ENCODE data around the gene RAMP3.

The RAMP3 gene

GRCh38 chr7:45143616-45144015 is 14.0 kb upstream of the RAMP3 start:
- Histone ChIP-seq H3K27ac (no peak overlapping the region), H3K27me3 (ENCODE audit: insufficient read depth, low read depth, severe bottlenecking) (no peaks in the 10 kb centered on the region), H3K9me3 (ENCODE audit: severe bottlenecking) (no peaks in the 10 kb centered on the region), H3K4me3 (ENCODE audit: low read depth, low read length) (no peak overlapping the region), H3K36me3 (no peaks in the 10 kb centered on the region)
- DNase-seq = no peak
- TF ChIP-seq CTCF (IDR thresholded peaks at IDR 0.05; ENCODE audit: low read depth, low read length) = no peak

DNA sequence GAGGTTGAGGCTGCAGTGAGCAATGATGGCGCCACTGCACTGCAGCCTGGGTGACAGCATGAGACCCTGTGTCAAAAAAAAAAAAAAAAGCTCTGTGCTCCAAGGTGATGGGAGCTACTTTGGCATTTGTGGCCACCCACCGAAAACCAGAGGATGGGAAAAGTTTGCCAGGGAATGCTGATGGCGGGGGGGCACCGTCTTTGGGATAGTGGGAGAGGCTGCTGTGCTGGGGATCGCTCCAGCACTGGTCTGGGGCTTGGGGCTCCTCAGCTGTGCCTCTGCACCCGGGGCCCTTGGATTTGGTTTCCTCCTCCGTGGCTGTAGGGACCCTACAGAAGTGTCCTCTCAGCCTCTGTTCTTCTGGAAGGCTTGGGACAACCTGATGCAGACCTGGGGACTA is 11.7 kb upstream of the RAMP3 start:
- no peak overlapping the region for H3K4me3 ChIP-seq (ENCODE audit: low read depth, low read length)
- H3K9me3 ChIP-seq (ENCODE audit: severe bottlenecking) = no peaks in the 10 kb centered on the region
- H3K27ac ChIP-seq = no peak overlapping the region
- DNase-seq = no peak
- H3K27me3 ChIP-seq (ENCODE audit: insufficient read depth, low read depth, severe bottlenecking) = no peaks in the 10 kb centered on the region
- no peaks in the 10 kb centered on the region for H3K36me3 ChIP-seq
- no peak for TF ChIP-seq CTCF (IDR thresholded peaks at IDR 0.05; ENCODE audit: low read depth, low read length)

- Histone ChIP-seq H3K27me3 (ENCODE audit: insufficient read depth, low read depth, severe bottlenecking) (no peaks in the 10 kb centered on the region), H3K27ac (no peak overlapping the region), H3K36me3 (no peaks in the 10 kb centered on the region), H3K4me3 (ENCODE audit: low read depth, low read length) (no peak overlapping the region), H3K9me3 (ENCODE audit: severe bottlenecking) (no peaks in the 10 kb centered on the region)
- peak; percentile 43 for DNase-seq
- peak; percentile 73 for TF ChIP-seq CTCF (IDR thresholded peaks at IDR 0.05; ENCODE audit: low read depth, low read length)
Measured at GRCh38 chr7:45146531-45147379, 10.8 kb upstream of the RAMP3 start.

- H3K27ac ChIP-seq = no peak overlapping the region
- H3K27me3 ChIP-seq (ENCODE audit: insufficient read depth, low read depth, severe bottlenecking) = no peaks in the 10 kb centered on the region
- no peak overlapping the region for H3K4me3 ChIP-seq (ENCODE audit: low read depth, low read length)
- no peak for TF ChIP-seq CTCF (IDR thresholded peaks at IDR 0.05; ENCODE audit: low read depth, low read length)
- DNase-seq = no peak
- H3K36me3 ChIP-seq = no peaks in the 10 kb centered on the region
- no peaks in the 10 kb centered on the region for H3K9me3 ChIP-seq (ENCODE audit: severe bottlenecking)
Measured at GRCh38 chr7:45147858-45148652, 9.5 kb upstream of the RAMP3 start.

DNA sequence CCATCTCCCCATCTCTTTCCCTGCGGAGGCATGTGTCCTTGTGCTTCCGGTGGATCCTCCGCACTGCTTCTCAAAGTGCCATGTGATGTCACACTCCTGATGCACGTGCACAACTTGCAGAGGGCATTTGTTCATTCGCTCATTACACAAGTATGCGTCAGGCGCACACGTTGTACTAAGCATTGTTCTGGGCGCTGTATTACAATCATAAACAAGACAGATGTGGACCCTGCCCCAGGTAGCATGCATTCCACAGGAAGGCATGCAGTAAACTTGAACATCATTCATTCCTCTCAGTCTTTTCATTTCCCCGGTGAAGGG is 9.0 kb upstream of the RAMP3 start:
- H3K27me3 ChIP-seq (ENCODE audit: insufficient read depth, low read depth, severe bottlenecking) = no peaks in the 10 kb centered on the region

More for the DNA sequence above, 9.0 kb upstream of the RAMP3 start:
- Histone ChIP-seq H3K4me3 (ENCODE audit: low read depth, low read length) (no peak overlapping the region), H3K9me3 (ENCODE audit: severe bottlenecking) (no peaks in the 10 kb centered on the region), H3K27ac (no peak overlapping the region), H3K36me3 (no peaks in the 10 kb centered on the region)
- no peak for TF ChIP-seq CTCF (IDR thresholded peaks at IDR 0.05; ENCODE audit: low read depth, low read length)
- no peak for DNase-seq

Data from WERI-Rb-1 (cell line).